Astrocyte (in vitro differentiated cells and primary cell): Measurements from ENCODE around the gene IL34. TPM values are rescaled to one million over a fixed set of nuclear protein-coding genes. Genes with fewer than 3 reads are reported as not detected.

Experiments used
- DNase-seq: peaks from one replicate; pipeline ENCODE4 v3.0.0-alpha.2; 2010; ENCODE audit warnings: low read depth
- FAIRE-seq: peaks from 2 replicates; lab custom pipeline; 2011; peaks lifted over from hg19 to GRCh38; lab: Jason Lieb, UNC
- H2AFZ ChIP-seq: 2 replicates; pipeline ENCODE4 v1.6.0; 2012; ENCODE audit warnings: low read depth, low read length, inconsistent platforms
- H3K27ac ChIP-seq: 2 replicates; pipeline ENCODE4 v1.5.1; 2011; ENCODE audit warnings: low read depth, low read length, inconsistent platforms
- H3K27me3 ChIP-seq: 2 replicates; pipeline ENCODE4 v1.6.0; 2011; ENCODE audit warnings: low read length, inconsistent platforms; ENCODE audit not compliant: insufficient read depth
- H3K36me3 ChIP-seq: 2 replicates; pipeline ENCODE4 v1.5.1; 2011; ENCODE audit warnings: low read length, inconsistent platforms; ENCODE audit not compliant: insufficient read depth
- H3K4me1 ChIP-seq: 2 replicates; pipeline ENCODE4 v1.5.1; 2011; ENCODE audit warnings: low read length, inconsistent platforms; ENCODE audit not compliant: insufficient read depth
- H3K4me2 ChIP-seq: 2 replicates; pipeline ENCODE4 v1.6.0; 2012; ENCODE audit warnings: low read length, inconsistent platforms
- H3K4me3 ChIP-seq: 2 replicates; pipeline ENCODE4 v1.5.1; 2011; ENCODE audit warnings: low read depth, mild to moderate bottlenecking, low read length, inconsistent platforms; ENCODE audit not compliant: insufficient read depth
- H3K79me2 ChIP-seq: 2 replicates; pipeline ENCODE4 v1.6.0; 2012; ENCODE audit warnings: mild to moderate bottlenecking, low read length, inconsistent platforms; ENCODE audit not compliant: insufficient read depth
- H3K9ac ChIP-seq: 2 replicates; pipeline ENCODE4 v1.6.0; 2012; ENCODE audit warnings: mild to moderate bottlenecking, low read length, inconsistent platforms
- H3K9me3 ChIP-seq: 2 replicates; pipeline ENCODE4 v1.5.1; 2012; ENCODE audit warnings: low read depth, mild to moderate bottlenecking, low read length, inconsistent platforms; ENCODE audit not compliant: insufficient read depth
- H4K20me1 ChIP-seq: 2 replicates; pipeline ENCODE4 v1.6.0; 2012; ENCODE audit warnings: low read length, inconsistent platforms; ENCODE audit not compliant: insufficient read depth
- H3K27ac Mint-ChIP-seq: one replicate; pipeline ENCODE4 v1.8.0; 2021; ENCODE audit warnings: mild to moderate bottlenecking, mixed read lengths; ENCODE audit not compliant: unreplicated experiment
- H3K27me3 Mint-ChIP-seq: one replicate; pipeline ENCODE4 v1.8.0; 2021; ENCODE audit warnings: low read depth, mixed read lengths; ENCODE audit not compliant: unreplicated experiment
- H3K36me3 Mint-ChIP-seq: one replicate; pipeline ENCODE4 v1.8.0; 2021; ENCODE audit warnings: low read depth, mixed read lengths; ENCODE audit not compliant: unreplicated experiment
- H3K4me1 Mint-ChIP-seq: one replicate; pipeline ENCODE4 v1.8.0; 2021; ENCODE audit warnings: low read depth, mixed read lengths; ENCODE audit not compliant: unreplicated experiment
- H3K4me3 Mint-ChIP-seq: one replicate; pipeline ENCODE4 v1.8.0; 2021; ENCODE audit warnings: mild to moderate bottlenecking, moderate library complexity, mixed read lengths; ENCODE audit not compliant: unreplicated experiment
- H3K9me3 Mint-ChIP-seq: one replicate; pipeline ENCODE4 v1.8.0; 2021; ENCODE audit warnings: mild to moderate bottlenecking, mixed read lengths; ENCODE audit not compliant: unreplicated experiment
- EZH2 ChIP-seq: IDR thresholded peaks from 2 replicates; pipeline ENCODE4 v1.6.1; 2012; ENCODE audit warnings: mild to moderate bottlenecking, low read length, inconsistent platforms; ENCODE audit not compliant: insufficient read depth
- total RNA-seq: library from RNA; stranded (reverse); gene quantifications from 2 replicates; pipeline ENCODE4 v1.2.1, GENCODE V29; 2021
- TF ChIP-seq, protein P1 (sequence below): IDR thresholded peaks from 2 replicates; pipeline ENCODE4 v1.5.1; 2011; ENCODE audit warnings: low read depth, mild to moderate bottlenecking, inconsistent platforms, low read length, moderate library complexity; ENCODE audit not compliant: insufficient read depth

The IL34 gene
- total RNA-seq, 1 donor from 2014 or later, result 0.34 TPM

DNA sequence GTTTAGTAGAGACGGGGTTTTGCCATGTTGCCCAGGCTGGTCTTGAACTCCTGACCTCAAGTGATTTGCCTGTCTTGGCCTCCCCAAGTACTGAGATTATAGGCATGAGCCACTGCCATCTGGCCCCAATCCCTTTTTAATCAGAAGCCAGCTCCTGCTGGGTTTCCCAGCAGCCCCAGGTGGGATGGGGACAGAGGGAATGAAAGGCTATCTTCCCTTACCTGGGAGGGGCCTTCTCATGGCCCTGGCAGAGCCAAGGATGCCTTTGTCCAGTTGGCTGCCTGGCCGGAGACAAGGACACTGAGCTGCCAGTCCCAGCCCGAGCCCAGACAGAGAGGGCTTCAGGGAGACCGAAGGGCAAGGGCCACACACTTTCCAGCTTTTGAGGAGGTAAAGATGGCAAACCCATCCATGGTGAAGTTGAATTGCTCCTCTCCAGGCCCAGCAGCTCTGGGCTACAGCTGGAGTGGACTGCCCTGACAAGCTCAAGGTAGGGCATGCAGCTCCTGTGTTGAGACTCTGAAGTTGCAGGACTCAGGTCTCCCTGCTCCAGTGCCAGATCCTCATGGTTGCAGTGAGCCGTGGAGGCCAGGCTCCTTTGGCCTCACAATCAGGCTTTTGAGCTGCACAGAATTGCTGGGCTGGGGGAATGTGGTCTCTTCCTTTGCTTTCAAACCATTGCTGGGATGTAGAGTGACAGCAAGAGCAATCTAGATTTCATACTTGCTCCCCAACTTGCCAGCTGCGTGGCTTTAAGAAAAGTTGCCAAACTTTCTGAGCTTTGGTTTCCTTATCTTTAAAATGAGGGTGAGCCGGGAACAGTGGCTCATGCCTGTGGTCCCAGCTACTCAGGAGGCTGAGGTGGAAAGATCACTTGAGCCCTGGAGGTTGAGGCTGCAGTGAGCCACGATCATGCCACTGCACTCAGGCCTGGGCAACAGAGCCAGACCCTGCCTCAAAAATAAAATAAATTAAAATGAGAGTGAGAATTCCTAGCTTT, 44.5 kb upstream of the IL34 start:
- no peaks in the 10 kb centered on the region for H3K79me2 ChIP-seq
- H3K9ac ChIP-seq, result no peak overlapping the region
- H3K27ac ChIP-seq, result no peak overlapping the region
- H3K9me3 ChIP-seq, result no peaks in the 10 kb centered on the region
- H2AFZ ChIP-seq, result no peak overlapping the region
- H3K36me3 Mint-ChIP-seq, result no peaks in the 10 kb centered on the region
- no peaks in the 10 kb centered on the region for H3K9me3 Mint-ChIP-seq
- peaks cover 4% of the 10 kb centered on the region for H4K20me1 ChIP-seq
- no peaks in the 10 kb centered on the region for H3K4me1 ChIP-seq
- DNase-seq (peak; percentile 65), FAIRE-seq (no peak)
- H3K4me2 ChIP-seq, result no peak overlapping the region
- H3K27me3 ChIP-seq, result no peaks in the 10 kb centered on the region
- no peaks in the 10 kb centered on the region for H3K36me3 ChIP-seq
- H3K4me3 Mint-ChIP-seq, result no peak overlapping the region
- peaks cover 12% of the 10 kb centered on the region for H3K27me3 Mint-ChIP-seq
- H3K4me1 Mint-ChIP-seq, result no peaks in the 10 kb centered on the region
- TF ChIP-seq, protein P1, sequence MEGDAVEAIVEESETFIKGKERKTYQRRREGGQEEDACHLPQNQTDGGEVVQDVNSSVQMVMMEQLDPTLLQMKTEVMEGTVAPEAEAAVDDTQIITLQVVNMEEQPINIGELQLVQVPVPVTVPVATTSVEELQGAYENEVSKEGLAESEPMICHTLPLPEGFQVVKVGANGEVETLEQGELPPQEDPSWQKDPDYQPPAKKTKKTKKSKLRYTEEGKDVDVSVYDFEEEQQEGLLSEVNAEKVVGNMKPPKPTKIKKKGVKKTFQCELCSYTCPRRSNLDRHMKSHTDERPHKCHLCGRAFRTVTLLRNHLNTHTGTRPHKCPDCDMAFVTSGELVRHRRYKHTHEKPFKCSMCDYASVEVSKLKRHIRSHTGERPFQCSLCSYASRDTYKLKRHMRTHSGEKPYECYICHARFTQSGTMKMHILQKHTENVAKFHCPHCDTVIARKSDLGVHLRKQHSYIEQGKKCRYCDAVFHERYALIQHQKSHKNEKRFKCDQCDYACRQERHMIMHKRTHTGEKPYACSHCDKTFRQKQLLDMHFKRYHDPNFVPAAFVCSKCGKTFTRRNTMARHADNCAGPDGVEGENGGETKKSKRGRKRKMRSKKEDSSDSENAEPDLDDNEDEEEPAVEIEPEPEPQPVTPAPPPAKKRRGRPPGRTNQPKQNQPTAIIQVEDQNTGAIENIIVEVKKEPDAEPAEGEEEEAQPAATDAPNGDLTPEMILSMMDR, result no peak
- no peak for TF ChIP-seq EZH2
- H3K27ac Mint-ChIP-seq, result no peak overlapping the region
- no peak overlapping the region for H3K4me3 ChIP-seq

DNA sequence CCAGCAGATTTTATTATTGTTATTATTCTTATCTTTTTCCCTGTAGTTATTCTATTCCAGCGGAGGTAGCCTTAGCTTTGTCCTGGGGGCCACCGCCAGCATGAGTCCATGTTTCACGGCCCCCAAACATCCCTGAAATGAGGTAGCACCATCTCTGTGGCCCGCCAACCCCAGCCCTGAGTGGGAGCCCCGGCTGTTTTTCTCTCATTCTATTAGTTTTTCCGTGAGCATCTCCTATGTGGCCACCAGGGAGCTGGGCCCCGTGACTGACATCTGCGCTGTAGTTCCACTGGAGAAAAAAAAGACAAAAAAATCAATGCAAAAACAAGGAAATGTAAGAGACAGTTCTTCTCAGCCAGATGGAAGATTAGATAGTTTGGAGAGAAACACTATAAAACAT, 43.5 kb upstream of the IL34 start:
- H3K79me2 ChIP-seq, result no peaks in the 10 kb centered on the region
- no peak overlapping the region for H3K4me3 Mint-ChIP-seq
- no peaks in the 10 kb centered on the region for H3K36me3 ChIP-seq
- no peak overlapping the region for H3K9ac ChIP-seq
- H3K4me1 Mint-ChIP-seq, result no peaks in the 10 kb centered on the region
- no peak overlapping the region for H3K4me2 ChIP-seq
- H3K27me3 ChIP-seq, result no peaks in the 10 kb centered on the region
- peaks cover 12% of the 10 kb centered on the region for H3K27me3 Mint-ChIP-seq
- no peaks in the 10 kb centered on the region for H3K4me1 ChIP-seq
- no peak overlapping the region for H3K27ac ChIP-seq
- H3K9me3 ChIP-seq, result no peaks in the 10 kb centered on the region
- H2AFZ ChIP-seq, result no peak overlapping the region
- H3K27ac Mint-ChIP-seq, result no peak overlapping the region
- no peak for TF ChIP-seq EZH2
- TF ChIP-seq, protein P1, result no peak
- H4K20me1 ChIP-seq, result peaks cover 4% of the 10 kb centered on the region
- FAIRE-seq (no peak), DNase-seq (no peak)
- no peaks in the 10 kb centered on the region for H3K9me3 Mint-ChIP-seq
- no peaks in the 10 kb centered on the region for H3K36me3 Mint-ChIP-seq
- H3K4me3 ChIP-seq, result no peak overlapping the region
